Hepatocyte (in vitro differentiated cells): ENCODE measurements around the gene IFT172. TPM values are rescaled to one million over a fixed set of nuclear protein-coding genes. Genes with fewer than 3 reads are reported as not detected.

Source experiments
- DNase-seq: peaks from one replicate; pipeline ENCODE4 v3.0.0-alpha.2; 2016; ENCODE audit warnings: low spot score
- H2AFZ ChIP-seq: fragments of 200-600 bp; sonication (generic); 2 replicates; pipeline ENCODE4 v1.6.0; 2016; ENCODE audit warnings: antibody characterized with exemption, mild to moderate bottlenecking
- H3K27ac ChIP-seq: fragments of 200-600 bp; sonication (generic); 2 replicates; pipeline ENCODE4 v1.5.1; 2016; ENCODE audit warnings: mild to moderate bottlenecking
- H3K27me3 ChIP-seq: fragments of 200-600 bp; sonication (generic); 2 replicates; pipeline ENCODE4 v1.6.1; 2016
- H3K36me3 ChIP-seq: fragments of 200-600 bp; sonication (generic); replicated peaks from 2 replicates; pipeline ENCODE4 v1.5.1; 2016; ENCODE audit warnings: low read depth; ENCODE audit not compliant: insufficient read depth
- H3K4me1 ChIP-seq: fragments of 200-600 bp; sonication (generic); 2 replicates; pipeline ENCODE4 v1.5.1; 2016; ENCODE audit warnings: mild to moderate bottlenecking, moderate library complexity; ENCODE audit not compliant: insufficient read depth
- H3K4me2 ChIP-seq: fragments of 200-600 bp; sonication (generic); 2 replicates; pipeline ENCODE4 v1.6.0; 2016
- H3K4me3 ChIP-seq: fragments of 200-600 bp; sonication (generic); 2 replicates; pipeline ENCODE4 v1.5.1; 2016; ENCODE audit warnings: mild to moderate bottlenecking
- H3K79me2 ChIP-seq: fragments of 200-600 bp; sonication (generic); 2 replicates; pipeline ENCODE4 v1.6.0; 2017; ENCODE audit warnings: mild to moderate bottlenecking
- H3K9me2 ChIP-seq: fragments of 200-600 bp; sonication (generic); replicated peaks from 2 replicates; pipeline ENCODE4 v1.6.0; 2017; ENCODE audit warnings: mild to moderate bottlenecking; ENCODE audit not compliant: insufficient read depth
- H3K9me3 ChIP-seq: fragments of 200-600 bp; sonication (generic); 2 replicates; pipeline ENCODE4 v1.5.1; 2016; ENCODE audit warnings: low read depth, mild to moderate bottlenecking
- H4K20me1 ChIP-seq: fragments of 200-600 bp; sonication (generic); 2 replicates; pipeline ENCODE4 v1.6.0; 2016; ENCODE audit warnings: mild to moderate bottlenecking; ENCODE audit not compliant: insufficient read depth, poor library complexity, severe bottlenecking
- CTCF ChIP-seq: fragments of 200-600 bp; sonication (generic); IDR thresholded peaks from 2 replicates; pipeline ENCODE4 v1.5.1; 2016; ENCODE audit warnings: antibody characterized with exemption, mild to moderate bottlenecking; ENCODE audit not compliant: poor library complexity
- EZH2 ChIP-seq: fragments of 200-600 bp; sonication (generic); IDR thresholded peaks from 2 replicates; pipeline ENCODE4 v1.6.1; 2016; ENCODE audit warnings: antibody characterized with exemption, mild to moderate bottlenecking, borderline replicate concordance
- EZH2phosphoT487 ChIP-seq: fragments of 200-600 bp; sonication (generic); IDR thresholded peaks from one replicate; pipeline ENCODE4 v1.6.1; 2018; ENCODE audit warnings: antibody characterized with exemption, mild to moderate bottlenecking, low read depth, moderate library complexity; ENCODE audit not compliant: unreplicated experiment, severe bottlenecking
- WGBS: methylation state at CpG from one replicate; pipeline ENCODE4 v1.1.6; 2016; ENCODE audit warnings: low lambda C conversion rate; ENCODE audit errors: missing lambda C conversion rate; 5-methylcytosine and 5-hydroxymethylcytosine counted together
- polyA plus RNA-seq: library from polyadenylated mRNA; unstranded; fragments of >200 nt; fragmentation: Nextera tagmentation; extraction: Ambion mirVana; gene quantifications from 2 replicates; pipeline ENCODE4 v1.2.1, GENCODE V29; 2016
- total RNA-seq: library from RNA; depleted of rRNA; stranded (reverse); fragments of >200 nt; gene quantifications from 2 replicates; pipeline ENCODE4 v1.2.3, GENCODE V29; 2014

The IFT172 gene
- total and polyA plus RNA-seq, 2 experiments from 2014 or later: 13.0 to 13.3 TPM

- Histone ChIP-seq H4K20me1 (no peaks in the 10 kb centered on the region), H3K27me3 (no peaks in the 10 kb centered on the region), H2AFZ (no peak overlapping the region), H3K4me2 (no peak overlapping the region), H3K4me1 (peaks cover 15% of the 10 kb centered on the region), H3K4me3 (no peak overlapping the region), H3K36me3 (no peaks in the 10 kb centered on the region), H3K9me3 (no peaks in the 10 kb centered on the region), H3K79me2 (peaks cover 4% of the 10 kb centered on the region), H3K27ac (no peak overlapping the region), H3K9me2 (no peaks in the 10 kb centered on the region)
- no peak for TF ChIP-seq EZH2phosphoT487
- 87% methylated on average over 4 of the region's 4 CpGs for WGBS
- no peak for DNase-seq
Measured at GRCh38 chr2:27492557-27492956, 3.0 kb upstream of the IFT172 start.

GRCh38 chr2:27489118-27489497, 435 bp downstream of the IFT172 start:
- H3K36me3 ChIP-seq: no peaks in the 10 kb centered on the region
- WGBS: 3% methylated on average over 11 of the region's 11 CpGs
- H3K4me1 ChIP-seq: peaks cover 10% of the 10 kb centered on the region
- H3K79me2 ChIP-seq: peaks cover 8% of the 10 kb centered on the region
- peak overlapping the region; percentile 79 for H3K4me2 ChIP-seq
- TF ChIP-seq EZH2phosphoT487 (no peak), EZH2 (no peak), CTCF (peak; percentile 22)
- H2AFZ ChIP-seq: peak overlapping the region; percentile 63
- peak overlapping the region; percentile 62 for H3K27ac ChIP-seq
- peak; percentile 48 for DNase-seq
- no peaks in the 10 kb centered on the region for H4K20me1 ChIP-seq
- no peaks in the 10 kb centered on the region for H3K9me3 ChIP-seq
- H3K9me2 ChIP-seq: no peaks in the 10 kb centered on the region
- no peaks in the 10 kb centered on the region for H3K27me3 ChIP-seq
- peak overlapping the region; percentile 18 for H3K4me3 ChIP-seq

- no peak overlapping the region for H3K4me2 ChIP-seq
- H3K9me3 ChIP-seq: no peaks in the 10 kb centered on the region
- 66% methylated on average over 3 of the region's 3 CpGs for WGBS
- DNase-seq: no peak
- H3K27ac ChIP-seq: no peak overlapping the region
- H2AFZ ChIP-seq: no peak overlapping the region
- peaks cover 10% of the 10 kb centered on the region for H3K4me1 ChIP-seq
- H3K4me3 ChIP-seq: no peak overlapping the region
- TF ChIP-seq CTCF: no peak
- no peak for TF ChIP-seq EZH2phosphoT487
- no peak for TF ChIP-seq EZH2
- no peaks in the 10 kb centered on the region for H4K20me1 ChIP-seq
- H3K27me3 ChIP-seq: no peaks in the 10 kb centered on the region
- no peaks in the 10 kb centered on the region for H3K9me2 ChIP-seq
- H3K36me3 ChIP-seq: no peaks in the 10 kb centered on the region
- peaks cover 8% of the 10 kb centered on the region for H3K79me2 ChIP-seq
Measured at GRCh38 chr2:27485496-27485895, 4.0 kb downstream of the IFT172 start.

- Histone ChIP-seq H3K4me1 (no peaks in the 10 kb centered on the region), H3K27ac (no peak overlapping the region), H3K36me3 (no peaks in the 10 kb centered on the region), H4K20me1 (no peaks in the 10 kb centered on the region), H3K79me2 (no peaks in the 10 kb centered on the region), H3K4me2 (no peak overlapping the region), H3K27me3 (no peaks in the 10 kb centered on the region), H3K9me3 (no peaks in the 10 kb centered on the region), H2AFZ (no peak overlapping the region), H3K9me2 (no peaks in the 10 kb centered on the region), H3K4me3 (no peak overlapping the region)
- DNase-seq: no peak
- 94% methylated on average over 5 of the region's 5 CpGs for WGBS
- no peak for TF ChIP-seq CTCF
- no peak for TF ChIP-seq EZH2
- TF ChIP-seq EZH2phosphoT487: no peak
Measured at GRCh38 chr2:27471961-27472360, 17.6 kb downstream of the IFT172 start.
